ENCODE results near the gene IRAK2. TPM values are rescaled to one million over a fixed set of nuclear protein-coding genes. Genes with fewer than 3 reads are reported as not detected.

Gene IRAK2
- total and polyA plus RNA-seq, 12 donors, result 2.1 to 8.7 (median 4.9) TPM

- Histone ChIP-seq H3K27ac (peak overlapping the region; percentile 81 to 93 (median 91)), H3K9me3 (replicated peaks in 1 of 3) (no peaks in the 10 kb centered on the region), H3K4me3 (no peak overlapping the region), H3K27me3 (no peaks in the 10 kb centered on the region), H3K4me1 (replicated peaks in 1 of 2) (peaks cover 26 to 30% of the 10 kb centered on the region in 2 donors), H3K36me3 (replicated peaks in 1 of 2) (peaks cover 0 to 3% of the 10 kb centered on the region in 2 donors)
- no peak for DNase-seq
- TF ChIP-seq POLR2A (IDR thresholded peaks at IDR 0.05) (no peak), CTCF (IDR thresholded peaks at IDR 0.05) (no peak)
- WGBS, 4 donors, result 82 to 89% (median 86%) methylated on average over 2 of the region's 2 CpGs
- intact Hi-C loops (cut with DNase I), result no loop called here
Observed at GRCh38 chr3:10204921-10205320, 40.2 kb downstream of the IRAK2 start.

GRCh38 chr3:10205451-10206165 lies 40.9 kb downstream of the IRAK2 start:
- no peak for TF ChIP-seq CTCF (IDR thresholded peaks at IDR 0.05)
- TF ChIP-seq POLR2A (IDR thresholded peaks at IDR 0.05), result peak in 1 of 2 donors; percentile 68
- no peaks in the 10 kb centered on the region for H3K9me3 ChIP-seq (replicated peaks in 1 of 3)
- WGBS, 4 donors, result 48 to 67% (median 53%) methylated on average over 7 of the region's 7 CpGs
- peaks cover 0 to 3% of the 10 kb centered on the region in 2 donors for H3K36me3 ChIP-seq (replicated peaks in 1 of 2)
- DNase-seq, result peak; percentile 80 to 92 (median 90)
- H3K27ac ChIP-seq, result peak overlapping the region; percentile 81 to 93 (median 91)
- intact Hi-C loops (cut with DNase I), result no loop called here
- H3K27me3 ChIP-seq, result no peaks in the 10 kb centered on the region
- H3K4me1 ChIP-seq (replicated peaks in 1 of 2), result peaks cover 26 to 30% of the 10 kb centered on the region in 2 donors
- H3K4me3 ChIP-seq, result no peak overlapping the region

GRCh38 chr3:10206166-10206511 lies 41.4 kb downstream of the IRAK2 start:
- H3K27ac ChIP-seq, result peak overlapping the region in 3 of 5 donors; percentile 91 to 93 (median 92)
- TF ChIP-seq POLR2A (IDR thresholded peaks at IDR 0.05), result no peak
- TF ChIP-seq CTCF (IDR thresholded peaks at IDR 0.05), result no peak
- 67 to 88% (median 84%) methylated on average over 2 to 5 of the region's 5 CpGs for WGBS, 4 donors

GRCh38 chr3:10213156-10213792 lies 48.6 kb downstream of the IRAK2 start:
- intact Hi-C loops (cut with DNase I), result no loop called here
- WGBS, 4 donors, result 85 to 89% (median 87%) methylated on average over 9 of the region's 9 CpGs

More at GRCh38 chr3:10206166-10206511, 41.4 kb downstream of the IRAK2 start:
- Histone ChIP-seq H3K4me3 (no peak overlapping the region), H3K4me1 (replicated peaks in 1 of 2) (peaks cover 26 to 30% of the 10 kb centered on the region in 2 donors), H3K36me3 (replicated peaks in 1 of 2) (peaks cover 0 to 3% of the 10 kb centered on the region in 2 donors), H3K9me3 (replicated peaks in 1 of 3) (no peaks in the 10 kb centered on the region), H3K27me3 (no peaks in the 10 kb centered on the region)
- intact Hi-C loops (cut with DNase I), result no loop called here
- no peak for DNase-seq

More at GRCh38 chr3:10213156-10213792, 48.6 kb downstream of the IRAK2 start:
- no peaks in the 10 kb centered on the region for H3K36me3 ChIP-seq (replicated peaks in 1 of 2)
- no peak overlapping the region for H3K27ac ChIP-seq
- no peaks in the 10 kb centered on the region for H3K9me3 ChIP-seq (replicated peaks in 1 of 3)
- no peak overlapping the region for H3K4me3 ChIP-seq
- TF ChIP-seq CTCF (IDR thresholded peaks at IDR 0.05), result no peak
- TF ChIP-seq POLR2A (IDR thresholded peaks at IDR 0.05), result no peak
- no peak for DNase-seq
- no peaks in the 10 kb centered on the region for H3K27me3 ChIP-seq
- H3K4me1 ChIP-seq (replicated peaks in 1 of 2), result no peaks in the 10 kb centered on the region
